Neuronal stem cell (in vitro differentiated cells): Measurements from ENCODE around the gene NRTN.

ENCODE experiments used
- DNase-seq: peaks from one replicate; pipeline ENCODE4 v3.0.0-alpha.2; 2013; ENCODE audit warnings: low spot score
- H2AFZ ChIP-seq: one replicate; pipeline ENCODE4 v1.6.1; 2013; ENCODE audit warnings: mild to moderate bottlenecking, low read length, inconsistent platforms
- H2AK5ac ChIP-seq: 2 replicates; pipeline ENCODE4 v1.6.1; 2013; ENCODE audit warnings: low read depth, mild to moderate bottlenecking, inconsistent platforms, low read length, moderate library complexity, mixed read lengths
- H2BK120ac ChIP-seq: 2 replicates; pipeline ENCODE4 v1.6.1; 2013; ENCODE audit warnings: low read depth, mild to moderate bottlenecking, inconsistent platforms, low read length, moderate library complexity, mixed read lengths
- H2BK12ac ChIP-seq: one replicate; pipeline ENCODE4 v1.6.1; 2013; ENCODE audit warnings: low read length, inconsistent platforms
- H2BK15ac ChIP-seq: 2 replicates; pipeline ENCODE4 v1.6.1; 2013; ENCODE audit warnings: mild to moderate bottlenecking, low read length, inconsistent platforms, mixed read lengths
- H2BK5ac ChIP-seq: one replicate; pipeline ENCODE4 v1.6.1; 2013; ENCODE audit warnings: inconsistent platforms, mild to moderate bottlenecking, low read length, moderate library complexity
- H3K14ac ChIP-seq: one replicate; pipeline ENCODE4 v1.6.1; 2013; ENCODE audit warnings: low read length, inconsistent platforms
- H3K18ac ChIP-seq: 2 replicates; pipeline ENCODE4 v1.6.1; 2013; ENCODE audit warnings: low read length, inconsistent platforms
- H3K23ac ChIP-seq: 2 replicates; pipeline ENCODE4 v1.6.1; 2013; ENCODE audit warnings: low read depth, mild to moderate bottlenecking, mixed read lengths, low read length, inconsistent platforms; ENCODE audit not compliant: poor library complexity
- H3K27ac ChIP-seq: replicated peaks from 3 replicates; pipeline ENCODE4 v1.5.1; 2013; ENCODE audit warnings: low read length, inconsistent platforms
- H3K27me3 ChIP-seq, 3 experiments: 2 replicates each; pipeline ENCODE4 v1.6.1; 2013; ENCODE audit warnings: low read length in 3 of 3, mild to moderate bottlenecking in 2 of 3, inconsistent platforms in 1 of 3, low read depth in 1 of 3, mixed read lengths in 1 of 3, moderate library complexity in 1 of 3; ENCODE audit not compliant: control insufficient read depth in 3 of 3, insufficient read depth in 3 of 3
- H3K36me3 ChIP-seq, 2 donors: replicated peaks in 1 of 2; 2 replicates each; pipeline ENCODE4 v1.6.1; 2013; ENCODE audit warnings: low read length in 2 of 2; ENCODE audit not compliant: control insufficient read depth in 2 of 2, insufficient read depth in 2 of 2
- H3K4ac ChIP-seq: 2 replicates; pipeline ENCODE4 v1.6.1; 2013; ENCODE audit warnings: inconsistent platforms, mild to moderate bottlenecking, low read length, moderate library complexity
- H3K4me1 ChIP-seq, 2 donors: 1 replicate in 1 of 2; 2 replicates in 1 of 2; pipeline ENCODE4 v1.6.1; 2013; ENCODE audit warnings: low read length in 2 of 2, low read depth in 1 of 2; ENCODE audit not compliant: control insufficient read depth in 2 of 2, insufficient read depth in 1 of 2
- H3K4me2 ChIP-seq: one replicate; pipeline ENCODE4 v1.6.1; 2013; ENCODE audit warnings: mild to moderate bottlenecking, low read length, inconsistent platforms; ENCODE audit not compliant: insufficient read depth, poor library complexity, severe bottlenecking
- H3K4me3 ChIP-seq, 2 donors: 2 replicates each; pipeline ENCODE4 v1.5.1; 2013; ENCODE audit warnings: low read length in 2 of 2, mild to moderate bottlenecking in 2 of 2, inconsistent platforms in 1 of 2, moderate library complexity in 1 of 2
- H3K79me1 ChIP-seq: one replicate; pipeline ENCODE4 v1.6.1; 2013; ENCODE audit warnings: low read depth, mild to moderate bottlenecking, inconsistent platforms, low read length, moderate library complexity
- H3K9ac ChIP-seq: one replicate; pipeline ENCODE4 v1.6.1; 2013; ENCODE audit warnings: mild to moderate bottlenecking, low read depth, low read length, inconsistent platforms; ENCODE audit not compliant: poor library complexity
- H3K9me3 ChIP-seq, 2 donors: replicated peaks in 1 of 2; 2 replicates each; pipeline versions ENCODE3 to v1.6.1; 2013; ENCODE audit warnings: low read length in 2 of 2, mild to moderate bottlenecking in 2 of 2, inconsistent platforms in 1 of 2, low read depth in 1 of 2, mixed read lengths in 1 of 2, moderate library complexity in 1 of 2; ENCODE audit not compliant: control insufficient read depth in 2 of 2, insufficient read depth in 1 of 2
- H4K8ac ChIP-seq: one replicate; pipeline ENCODE4 v1.6.1; 2013; ENCODE audit warnings: low read depth, mild to moderate bottlenecking, inconsistent platforms, low read length, moderate library complexity
- H4K91ac ChIP-seq: one replicate; pipeline ENCODE4 v1.6.1; 2013; ENCODE audit warnings: low read length, low read depth, mild to moderate bottlenecking, inconsistent platforms; ENCODE audit not compliant: poor library complexity
- WGBS, 2 donors: extraction: QIAGEN DNeasy Blood & Tissue Kit; methylation state at CpG; one replicate each; pipeline ENCODE4 v1.1.7; 2013; ENCODE audit warnings: missing lambda C conversion rate in 2 of 2, mixed read lengths in 1 of 2; ENCODE audit not compliant: insufficient read length in 2 of 2, insufficient replicate concordance in 1 of 2; ENCODE audit errors: extremely low coverage in 2 of 2; 5-methylcytosine and 5-hydroxymethylcytosine counted together

The NRTN gene

DNA sequence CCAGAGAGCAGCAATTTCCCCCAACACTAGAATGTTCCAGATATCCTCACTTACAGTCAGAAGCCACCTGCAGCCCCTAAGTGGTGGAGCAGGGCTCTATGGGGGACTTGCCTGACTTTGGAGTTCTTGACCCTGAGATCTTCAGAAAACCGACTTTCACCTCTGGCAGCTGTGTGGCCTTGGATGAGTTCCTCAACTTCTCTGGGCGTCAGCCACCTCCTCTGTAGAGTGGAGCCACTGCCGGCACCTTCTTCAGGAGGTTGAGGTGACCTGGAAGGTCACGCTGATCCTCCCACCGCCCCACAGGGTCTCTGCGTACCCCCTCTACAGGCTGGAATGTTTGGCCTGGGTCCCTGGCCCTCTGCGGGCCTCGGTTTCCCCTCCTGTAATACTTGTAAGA lies 72.6 kb downstream of the NRTN start:
- Histone ChIP-seq H3K23ac (no peak overlapping the region), H3K4me2 (no peak overlapping the region), H4K8ac (no peak overlapping the region), H3K14ac (no peak overlapping the region), H2AFZ (no peak overlapping the region), H3K27me3 (no peaks in the 10 kb centered on the region), H4K91ac (no peak overlapping the region), H2BK120ac (no peak overlapping the region), H2BK12ac (no peak overlapping the region), H3K36me3 (no peaks in the 10 kb centered on the region), H3K9ac (no peak overlapping the region), H3K18ac (peak overlapping the region; percentile 35), H3K9me3 (peaks cover 0 to 2% of the 10 kb centered on the region in 2 donors), H2AK5ac (peak overlapping the region; percentile 94), H2BK15ac (peak overlapping the region; percentile 30), H3K27ac (peak overlapping the region; percentile 71), H3K4me3 (no peak overlapping the region), H3K79me1 (no peaks in the 10 kb centered on the region), H3K4me1 (peaks cover 20 to 21% of the 10 kb centered on the region in 2 donors), H3K4ac (no peak overlapping the region), H2BK5ac (no peak overlapping the region)
- no CpG with 5 or more reads among the region's 8 CpGs for WGBS, 2 donors
- DNase-seq, result no peak

- Histone ChIP-seq H3K18ac (peak overlapping the region; percentile 35), H3K9me3 (peaks cover 0 to 2% of the 10 kb centered on the region in 2 donors), H3K27me3 (no peaks in the 10 kb centered on the region), H3K4me1 (peaks cover 20 to 21% of the 10 kb centered on the region in 2 donors), H2BK15ac (peak overlapping the region; percentile 30), H3K23ac (no peak overlapping the region), H3K14ac (no peak overlapping the region), H3K4ac (no peak overlapping the region), H2BK12ac (no peak overlapping the region), H3K36me3 (no peaks in the 10 kb centered on the region), H2AK5ac (peak overlapping the region; percentile 94), H3K4me2 (no peak overlapping the region), H3K4me3 (no peak overlapping the region), H2AFZ (no peak overlapping the region), H2BK120ac (no peak overlapping the region), H3K9ac (no peak overlapping the region), H4K8ac (no peak overlapping the region), H3K27ac (peak overlapping the region; percentile 71), H2BK5ac (no peak overlapping the region), H4K91ac (no peak overlapping the region), H3K79me1 (no peaks in the 10 kb centered on the region)
- peak; percentile 23 for DNase-seq
- WGBS, 2 donors, result no CpG with 5 or more reads among the region's 9 CpGs
Measured at GRCh38 chr19:5877882-5878281, 73.0 kb downstream of the NRTN start.
